ENCODE measurements around the gene MLXIPL. TPM values are rescaled to one million over a fixed set of nuclear protein-coding genes. Genes with fewer than 3 reads are reported as not detected.

Gene MLXIPL
- total and polyA plus RNA-seq, 2 donors (not counting 3 experiments of a cell fraction or from before 2014, with no cell fraction given): not detected

DNA sequence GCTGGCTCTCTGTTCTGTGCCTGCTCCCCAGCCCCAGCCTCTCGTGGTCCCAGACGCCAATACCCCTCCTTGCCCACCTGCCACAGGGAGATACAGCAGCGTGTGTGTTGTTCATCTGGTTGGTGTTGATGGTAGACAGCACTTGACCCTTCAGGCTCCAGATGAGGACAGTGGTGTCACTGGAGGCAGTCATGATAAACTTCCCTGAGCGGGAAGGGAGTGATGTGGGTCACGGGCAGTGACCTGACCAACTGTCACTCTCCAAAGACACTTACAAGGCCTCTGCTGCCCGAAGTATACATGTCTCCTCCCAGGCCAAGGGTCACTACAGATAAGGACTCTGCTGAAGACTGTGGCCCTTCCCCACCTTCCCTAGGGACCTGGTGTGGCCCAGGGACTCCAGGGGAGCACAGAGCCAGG, 51.5 kb downstream of the MLXIPL start:
- Histone ChIP-seq H4K20me1 (replicated peaks; ENCODE audit: control insufficient read depth, extremely low read depth, insufficient read depth, low read length) (no peaks in the 10 kb centered on the region), H3K4me1 (ENCODE audit: control insufficient read depth, extremely low read depth, insufficient read depth, low read length) (peaks cover 4% of the 10 kb centered on the region), H3K9me1 (replicated peaks; ENCODE audit: control insufficient read depth, extremely low read depth, insufficient read depth, low read length) (no peaks in the 10 kb centered on the region), H3K9ac (replicated peaks; ENCODE audit: extremely low read depth, insufficient read depth, low read length) (no peak overlapping the region), H3K27ac (ENCODE audit: insufficient read depth, low read depth, low read length) (no peak overlapping the region), H3K79me2 (ENCODE audit: control insufficient read depth, insufficient read depth, low read length) (peaks cover 34% of the 10 kb centered on the region), H3K9me3 (replicated peaks; ENCODE audit: control insufficient read depth, insufficient read depth, low read length) (no peaks in the 10 kb centered on the region), H2AFZ (ENCODE audit: low read depth, low read length) (no peak overlapping the region), H3K4me3 (replicated peaks in 1 of 3; ENCODE audit: insufficient read depth in 1 of 3, low read depth in 1 of 3, low read length in 3 of 3) (no peak overlapping the region), H3K36me3 (ENCODE audit: control insufficient read depth in 2 of 2, extremely low read depth in 1 of 2, insufficient read depth in 2 of 2, low read length in 2 of 2) (peaks cover 12 to 39% of the 10 kb centered on the region in 2 experiments), H3K4me2 (ENCODE audit: insufficient read depth, low read length) (no peak overlapping the region), H3K27me3 (ENCODE audit: control insufficient read depth in 2 of 2, insufficient read depth in 2 of 2, low read length in 2 of 2) (no peaks in the 10 kb centered on the region)
- TF ChIP-seq POLR2A (IDR thresholded peaks at IDR 0.05; ENCODE audit: low read depth, low read length) (no peak), JUN (IDR thresholded peaks at IDR 0.05; ENCODE audit: borderline replicate concordance, insufficient read depth, insufficient read length, low read depth) (no peak), POLR2AphosphoS5 (IDR thresholded peaks at IDR 0.05; ENCODE audit: insufficient read depth, low read depth, low read length) (no peak), FOS (IDR thresholded peaks at IDR 0.05; ENCODE audit: borderline replicate concordance, insufficient read depth, low read length) (no peak), MYC (IDR thresholded peaks at IDR 0.05; ENCODE audit: low read depth, low read length) (no peak), CTCF (IDR thresholded peaks at IDR 0.05; ENCODE audit: extremely low read depth in 1 of 2, insufficient read depth in 1 of 2, low read depth in 1 of 2, low read length in 2 of 2) (no peak), GATA2 (IDR thresholded peaks at IDR 0.05; ENCODE audit: insufficient read depth, insufficient read length, low read depth, low read length) (no peak), EZH2 (IDR thresholded peaks at IDR 0.05; ENCODE audit: borderline replicate concordance, low read depth, low read length, severe bottlenecking) (no peak)
- TF ChIP-seq, protein P1, sequence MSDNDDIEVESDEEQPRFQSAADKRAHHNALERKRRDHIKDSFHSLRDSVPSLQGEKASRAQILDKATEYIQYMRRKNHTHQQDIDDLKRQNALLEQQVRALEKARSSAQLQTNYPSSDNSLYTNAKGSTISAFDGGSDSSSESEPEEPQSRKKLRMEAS (IDR thresholded peaks at IDR 0.05; ENCODE audit: insufficient read depth, insufficient read length): no peak
- dilution Hi-C loops (cut with MboI; ENCODE audit: extremely low pct_ligation_motif_present, low sequenced_read_pairs) (no loop called here), intact Hi-C loops (cut with micrococcal nuclease) (no loop called here)
- FAIRE-seq: no peak
- BruUV-seq (replicated peaks): no TSS peak
- ChIA-PET POLR2A (no interaction called here), CTCF (interaction anchor here (0.8 kb wide), 1 partner anchor 34 kb away, joined by 3 read pairs; no protein-coding TSS in a partner anchor)
- DNase-seq (ENCODE audit: low read depth, low spot score): no peak

Data from endothelial cell of umbilical vein (primary cell).